Stimulated activated CD4-positive, alpha-beta T cell treated with anti-CD3 and anti-CD28 coated beads, Interleukin-4, amount 100 ng/mL, for 1 hour (primary cell): ENCODE results near the gene ACTG1.

ENCODE experiments used
- DNase-seq: peaks from one replicate; pipeline ENCODE4 v3.0.0-alpha.2; 2020

ACTG1 gene

DNA sequence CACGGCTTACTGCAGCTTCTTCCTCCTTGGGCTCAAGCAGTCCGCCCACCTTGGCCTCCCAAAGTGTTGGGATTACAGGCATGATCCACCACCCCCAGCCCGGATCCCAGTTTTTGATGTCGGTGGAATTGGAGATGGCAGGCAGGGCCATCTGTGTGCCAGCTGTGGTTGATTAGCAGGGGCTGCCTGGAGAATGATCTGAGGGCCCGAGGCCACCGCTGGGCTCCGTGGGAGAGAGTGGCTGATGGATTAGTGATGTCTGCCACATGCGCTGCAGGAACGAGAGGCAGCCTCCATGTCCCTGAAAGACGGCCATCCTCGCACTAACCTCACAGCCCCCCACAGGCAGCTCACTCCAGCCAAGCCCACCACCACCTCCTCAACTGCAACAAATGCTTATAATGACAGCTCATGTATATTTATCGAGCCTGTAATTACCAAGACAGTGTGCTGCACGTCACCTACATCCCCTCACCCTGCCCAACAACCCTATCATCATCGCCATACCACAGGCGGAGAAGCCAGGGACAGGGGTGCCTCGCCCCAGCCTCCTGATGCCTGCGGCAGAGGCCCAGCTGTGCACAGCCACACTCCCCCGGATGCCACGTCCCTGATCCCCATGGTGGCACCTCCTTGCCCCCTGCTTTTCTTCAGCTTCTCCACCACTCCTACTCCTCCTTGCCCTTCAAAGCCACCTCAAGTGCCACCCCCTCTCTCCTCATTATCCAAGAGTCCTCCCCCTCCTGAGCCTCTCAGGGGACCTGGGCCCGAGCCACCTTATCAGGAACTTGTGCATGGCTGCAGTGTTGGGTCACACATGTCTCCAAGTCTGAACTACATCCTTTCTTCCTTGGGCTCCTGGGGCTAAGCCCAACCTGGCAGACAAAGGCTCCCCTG, 33.2 kb downstream of the ACTG1 start:
- DNase-seq: no peak

DNA sequence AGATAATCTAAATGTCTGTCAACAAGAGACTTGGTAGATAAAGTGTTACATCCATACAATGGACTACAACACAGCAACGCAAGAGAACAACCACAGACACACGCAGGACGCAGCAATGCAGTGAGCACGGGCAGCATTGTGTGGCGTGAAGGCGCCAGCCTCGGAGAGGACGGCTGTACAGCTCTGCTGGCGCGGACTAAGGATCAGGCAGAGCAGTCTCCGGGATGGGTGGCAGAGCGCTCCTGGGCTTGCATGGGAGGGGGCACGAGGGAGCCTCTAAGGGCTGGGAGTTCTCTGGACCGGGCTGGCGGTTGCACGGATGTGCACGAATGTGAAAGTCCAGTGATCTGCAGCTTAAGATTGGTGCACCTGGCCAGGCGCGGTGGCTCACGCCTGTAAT, 34.5 kb downstream of the ACTG1 start:
- no peak for DNase-seq

DNA sequence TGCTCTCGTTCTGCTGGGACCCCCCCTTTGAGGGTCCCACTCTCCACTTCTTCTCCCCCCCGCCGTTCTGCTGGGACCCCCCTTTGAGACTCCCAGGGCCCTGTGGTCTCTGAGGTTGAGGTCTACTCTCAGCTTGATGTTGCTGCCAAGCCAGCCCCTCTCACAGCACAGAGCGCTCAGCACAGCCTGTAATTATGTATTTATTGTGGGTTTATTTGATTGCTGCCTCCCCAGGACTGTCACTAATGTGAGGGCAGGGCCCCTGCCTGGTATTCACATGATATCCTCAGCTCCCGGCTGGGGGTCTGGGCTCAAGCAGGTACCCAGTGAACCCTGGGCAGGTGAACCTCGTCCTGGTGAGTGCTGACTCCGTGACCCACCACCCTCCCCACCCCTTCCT, 35.4 kb downstream of the ACTG1 start:
- DNase-seq: no peak

DNA sequence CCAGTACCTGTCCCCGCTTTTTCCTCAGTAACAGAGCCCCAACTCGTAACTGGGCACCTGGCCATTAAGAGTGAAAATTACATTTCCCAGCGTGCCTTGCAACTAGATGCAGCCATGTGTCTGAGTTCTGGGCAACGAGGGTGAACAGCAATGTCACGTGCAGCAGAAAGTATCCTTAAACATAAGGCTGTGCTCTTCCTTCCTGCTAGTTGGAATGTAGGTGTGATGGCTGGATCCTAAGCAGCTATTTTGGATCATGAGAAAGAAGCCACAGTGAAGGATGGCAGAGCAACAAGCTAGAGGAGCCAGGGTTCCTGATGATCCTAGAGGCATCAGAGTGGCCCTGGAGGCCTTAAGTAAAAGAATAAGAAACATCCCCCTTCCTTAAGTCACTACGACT, 36.0 kb downstream of the ACTG1 start:
- no peak for DNase-seq

DNA sequence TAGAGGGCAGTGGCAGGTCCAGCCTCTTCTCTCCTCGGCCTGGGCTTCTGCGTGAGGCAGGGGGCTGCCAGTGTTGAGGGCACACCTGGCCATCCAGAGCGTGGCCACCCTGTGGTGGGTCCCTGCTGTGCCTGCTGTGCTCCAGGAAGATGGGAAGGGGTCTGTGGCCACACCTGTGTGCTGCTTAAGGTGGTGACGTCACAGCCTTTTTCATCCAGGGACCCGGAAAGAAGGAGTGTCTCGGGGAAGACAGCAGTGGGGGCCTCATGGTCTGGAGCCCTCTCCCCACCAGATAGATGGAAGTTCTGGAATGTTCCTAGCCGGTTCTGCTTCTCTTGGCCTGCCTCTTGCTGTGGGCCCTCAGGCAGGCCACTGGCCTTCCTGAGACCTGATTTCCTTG, 36.5 kb downstream of the ACTG1 start:
- no peak for DNase-seq

DNA sequence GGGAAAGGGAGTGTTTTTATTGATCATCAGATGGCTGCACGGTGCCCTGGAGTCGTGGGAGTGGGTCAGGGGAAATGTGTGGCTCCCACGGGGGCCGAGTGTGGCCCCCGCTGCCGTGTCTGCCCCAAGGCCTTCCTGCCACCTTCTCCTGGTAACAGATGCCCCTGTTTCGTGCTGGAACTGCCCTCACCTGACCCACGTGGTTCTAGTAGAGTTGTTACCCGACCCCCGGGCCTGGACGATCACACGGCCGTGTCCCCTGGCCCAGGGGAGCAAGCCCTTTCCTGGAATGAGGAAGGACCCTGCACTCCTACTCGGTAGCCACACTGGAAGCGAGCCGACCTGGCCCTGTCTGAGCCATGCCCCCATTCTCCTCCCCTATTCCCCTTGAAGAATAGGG, 37.6 kb downstream of the ACTG1 start:
- no peak for DNase-seq

DNA sequence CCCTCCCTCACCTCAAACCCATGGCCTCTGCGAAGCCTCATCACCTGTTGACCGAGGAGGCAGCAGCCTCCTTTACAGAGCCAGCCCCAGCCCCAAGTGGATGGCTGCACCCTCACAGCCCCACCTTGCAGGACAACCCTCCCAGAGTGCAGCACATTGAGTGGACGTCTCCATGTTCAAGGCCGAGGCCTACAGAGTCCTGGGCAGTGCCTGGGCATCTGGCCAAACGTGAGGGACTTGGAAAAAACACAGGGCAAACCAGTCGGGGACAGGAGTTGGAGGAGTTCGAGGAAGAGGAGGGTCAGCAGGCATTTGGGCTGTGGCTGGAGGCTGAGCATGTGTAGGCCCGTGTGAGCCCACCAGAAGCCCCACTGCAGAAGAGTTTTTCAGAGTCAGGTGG, 39.6 kb downstream of the ACTG1 start:
- no peak for DNase-seq

DNA sequence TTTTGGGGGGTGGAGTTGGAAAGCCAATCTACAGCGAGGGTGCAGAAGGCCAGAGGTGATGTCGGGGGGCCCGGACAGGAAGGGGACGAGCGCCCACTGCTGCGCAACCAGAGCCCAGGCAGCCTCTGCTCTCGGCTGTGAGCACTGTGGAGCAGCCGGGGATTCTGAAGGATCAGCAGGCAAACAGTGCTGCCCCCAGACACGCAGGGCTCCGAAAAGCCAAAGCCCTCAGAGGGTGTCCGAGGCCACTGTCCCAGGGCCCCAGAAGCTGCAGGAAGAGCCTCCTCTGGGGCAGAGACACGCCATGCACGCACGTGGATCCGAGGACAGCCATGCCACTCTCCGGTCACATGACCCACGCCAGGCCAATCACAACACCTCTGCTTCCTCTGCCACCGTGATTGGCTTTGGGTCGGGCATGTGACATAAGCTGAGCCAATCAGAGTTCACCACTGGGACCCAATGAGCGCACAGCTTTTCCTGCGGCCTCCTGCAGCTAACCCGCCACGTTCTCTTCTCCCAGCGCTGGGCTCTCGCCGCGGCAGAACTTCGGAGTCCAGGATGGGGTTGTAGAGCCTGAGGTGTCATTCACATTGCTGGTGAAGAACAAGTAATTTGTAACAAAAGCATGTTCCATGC, 40.7 kb downstream of the ACTG1 start:
- peak; percentile 31 for DNase-seq

DNA sequence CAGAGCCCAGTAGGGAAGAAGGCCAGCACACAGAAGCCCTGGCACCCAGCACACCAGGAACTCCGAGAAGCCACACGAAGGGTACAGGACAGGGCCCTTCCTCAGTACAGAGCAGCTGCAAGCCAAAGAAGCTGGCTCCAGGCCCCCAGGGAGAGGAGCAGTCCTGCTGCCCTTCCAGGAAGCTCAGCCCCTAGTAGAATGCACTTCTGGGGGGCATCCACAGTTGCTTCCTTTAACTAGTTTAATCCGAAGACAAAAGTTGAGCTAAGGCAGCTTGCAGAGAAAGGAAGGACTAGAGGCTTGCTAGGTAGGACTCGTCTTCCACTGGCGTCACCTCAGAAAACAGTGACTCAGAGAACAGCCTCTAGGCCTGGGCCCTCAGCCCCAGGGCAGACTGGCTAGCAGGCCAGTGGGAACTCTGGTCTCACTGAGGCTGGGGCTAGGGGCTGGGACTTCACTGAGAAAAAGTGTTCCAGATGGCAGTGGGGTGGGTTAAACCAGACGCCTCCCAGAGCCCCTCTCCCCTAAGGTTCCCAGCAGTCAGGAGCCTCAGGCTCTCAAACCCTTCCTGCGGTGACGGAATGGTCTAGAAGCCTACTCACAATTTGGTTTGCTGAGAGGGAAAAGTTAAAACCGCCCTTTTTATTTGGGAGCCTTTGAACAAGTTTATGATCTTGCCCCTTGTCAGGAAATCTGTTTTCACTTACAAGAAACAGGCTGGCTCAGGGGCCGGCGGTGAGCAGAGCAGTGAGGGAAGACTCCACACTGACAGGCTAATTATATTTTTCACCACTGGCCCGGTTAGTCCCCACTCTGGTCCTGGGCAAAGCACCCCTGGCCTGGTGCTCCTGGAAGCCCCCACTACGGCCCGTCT, 41.4 kb downstream of the ACTG1 start:
- DNase-seq: no peak

DNA sequence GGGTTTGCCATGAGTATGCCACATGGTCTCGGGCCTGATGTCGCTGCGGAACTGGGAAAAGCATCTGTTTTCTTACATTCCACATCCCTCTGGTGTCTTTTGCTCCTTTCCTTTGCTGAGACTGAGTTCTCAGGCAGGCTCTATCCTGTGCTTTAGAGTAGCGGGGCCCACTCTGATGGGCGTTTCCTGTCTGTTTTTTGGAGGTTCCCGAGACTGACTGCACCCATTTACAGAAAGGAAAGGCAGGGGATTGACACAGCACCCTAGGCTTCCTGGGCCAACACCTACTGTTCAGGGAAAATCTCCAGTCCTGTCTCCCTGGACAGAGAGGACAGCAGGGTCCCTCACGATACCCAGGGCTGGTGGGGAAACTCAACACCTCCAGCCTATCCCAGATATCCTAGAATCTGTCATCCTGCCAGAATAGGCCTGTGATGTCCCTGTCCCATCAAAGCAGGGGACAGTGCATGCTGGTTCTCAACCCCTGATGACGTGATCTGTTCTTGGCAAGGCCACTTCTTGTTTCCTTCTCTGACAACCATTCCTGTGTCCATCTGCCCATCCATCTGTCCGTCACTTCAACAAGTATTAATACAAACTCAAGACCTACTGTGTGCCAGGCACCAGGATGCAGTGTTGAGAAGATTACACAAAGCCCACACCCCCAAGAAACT, 42.2 kb downstream of the ACTG1 start:
- DNase-seq: no peak

DNA sequence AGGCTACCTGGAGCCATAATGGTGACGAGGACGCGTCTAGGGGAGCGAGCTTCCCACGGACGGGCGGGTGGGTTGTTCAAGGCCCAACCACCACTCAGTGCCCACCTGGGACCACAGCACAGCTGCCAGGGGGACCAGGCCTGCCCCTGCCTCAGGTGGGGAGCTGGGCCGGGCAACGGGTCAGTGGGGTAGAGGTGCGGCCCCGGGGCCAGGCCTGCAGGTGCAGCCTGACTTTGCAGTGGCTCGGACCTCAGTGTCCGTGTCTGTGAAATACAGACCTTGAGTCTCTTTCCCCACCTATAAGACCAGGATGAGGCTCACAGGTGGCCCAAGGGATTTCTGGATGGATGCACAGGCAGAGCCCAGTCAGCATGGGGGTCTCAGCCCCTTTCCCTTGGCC, 43.3 kb downstream of the ACTG1 start:
- DNase-seq: no peak

DNA sequence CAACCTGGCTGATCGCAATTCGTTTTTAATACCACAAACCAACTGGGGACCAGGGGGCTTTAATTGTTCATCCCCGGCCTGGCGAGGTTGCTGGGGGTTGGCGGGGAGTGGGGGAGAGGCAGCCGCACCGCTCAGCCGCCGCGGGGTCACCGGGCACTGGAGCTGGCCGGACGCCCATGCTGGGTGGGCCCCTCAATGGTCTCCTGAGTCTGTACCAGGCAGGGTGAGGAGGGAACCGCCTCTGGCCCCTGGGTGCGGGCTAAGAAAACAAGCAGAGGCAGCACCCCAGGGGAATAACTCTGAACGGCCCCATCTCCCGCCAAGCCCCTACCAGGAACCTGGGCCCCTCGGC, 43.9 kb downstream of the ACTG1 start:
- DNase-seq: no peak

DNA sequence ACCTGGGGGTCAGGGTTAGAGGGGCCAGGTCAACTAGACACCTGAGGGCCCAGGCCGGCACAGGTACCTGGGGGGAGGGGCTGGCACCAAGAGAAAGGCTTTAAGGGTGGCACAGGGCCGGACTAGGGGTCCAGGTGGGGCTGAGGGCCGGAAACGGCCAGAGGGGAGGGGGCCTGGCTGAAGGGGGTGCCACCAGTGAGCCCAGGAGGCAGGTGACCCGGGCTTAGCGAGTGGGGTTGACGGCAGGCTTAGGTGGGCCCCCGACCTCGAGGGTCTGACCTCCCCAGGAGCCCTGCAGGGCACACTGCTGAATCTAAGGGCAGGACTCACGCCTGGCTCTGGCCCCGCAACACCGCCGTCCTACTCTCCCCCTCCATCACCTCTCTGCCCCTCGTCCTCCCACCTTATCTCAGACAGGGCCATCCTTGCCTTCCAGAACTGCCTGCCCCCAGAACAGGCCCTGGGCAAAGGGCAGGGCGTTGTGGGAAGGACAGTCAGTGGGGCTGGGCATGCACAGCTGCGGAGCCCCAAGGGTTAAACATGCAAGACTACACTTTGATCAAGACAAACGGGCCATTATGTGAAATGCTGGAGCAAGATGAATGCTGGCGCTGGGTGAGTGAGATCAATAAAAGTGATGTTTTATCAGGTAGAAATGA, 44.4 kb downstream of the ACTG1 start:
- no peak for DNase-seq

DNA sequence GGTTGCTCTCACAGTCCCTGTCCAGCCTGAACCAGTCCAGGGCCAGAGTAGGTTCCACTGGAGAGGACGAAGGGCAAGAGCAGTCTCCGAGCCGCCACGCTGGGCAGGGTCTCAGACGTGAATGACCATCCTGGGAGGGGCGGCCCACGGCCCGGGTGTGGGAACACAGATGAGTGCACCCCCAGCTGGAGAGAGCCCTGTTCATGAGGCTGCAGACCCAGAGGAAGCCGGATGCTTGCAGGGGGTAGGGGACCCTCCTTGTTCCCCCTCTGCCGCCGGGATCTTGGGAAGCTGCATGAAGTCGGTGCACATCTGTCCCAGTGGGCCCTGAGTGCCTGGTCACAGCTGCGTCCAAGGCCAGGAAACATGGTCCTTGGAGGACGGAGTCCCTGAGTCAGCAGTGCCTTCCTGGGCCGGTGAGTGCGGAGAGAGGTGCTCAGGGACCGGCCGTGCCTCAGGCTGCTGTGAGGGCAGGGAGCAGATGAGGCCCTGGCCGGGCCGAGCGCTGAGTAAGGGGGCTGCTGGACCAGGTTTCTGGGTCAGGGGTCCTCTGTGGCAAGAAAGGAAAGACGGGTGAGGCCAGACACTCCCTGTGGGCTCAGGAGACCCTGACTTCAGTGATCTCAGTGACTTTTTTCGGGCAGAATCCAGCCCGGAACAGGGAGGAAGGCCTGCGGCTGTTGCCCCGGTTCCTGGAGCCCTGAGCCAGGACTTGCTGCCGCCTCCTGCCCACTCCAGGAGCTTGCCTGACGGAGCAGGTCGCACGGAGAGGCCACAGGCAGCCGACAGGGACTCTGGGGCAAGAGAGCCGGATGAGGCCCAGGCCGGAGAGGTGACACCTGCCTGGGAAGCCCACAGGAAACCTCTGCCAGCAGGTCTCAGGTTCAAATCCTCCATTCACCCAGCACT, 45.8 kb downstream of the ACTG1 start:
- DNase-seq: no peak

DNA sequence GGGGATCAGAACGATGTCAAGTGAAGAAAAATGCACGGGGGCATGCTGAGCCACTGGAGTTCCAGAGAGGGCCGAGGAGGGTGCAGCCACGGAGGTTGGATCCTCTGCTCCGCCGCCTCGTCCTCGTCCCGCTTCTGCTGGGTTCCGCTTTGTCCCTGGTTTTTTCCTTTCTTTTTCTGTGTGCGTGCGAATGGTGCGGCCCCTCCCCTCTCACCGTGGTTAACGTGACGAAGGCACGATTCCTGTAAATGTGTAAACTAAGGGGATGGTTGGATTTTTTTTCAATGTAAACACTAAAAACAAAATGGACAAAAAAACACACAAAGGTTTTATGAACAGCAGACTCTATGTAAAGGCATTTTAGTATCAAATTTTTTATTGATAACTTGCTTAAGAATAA, 46.7 kb downstream of the ACTG1 start:
- no peak for DNase-seq

DNA sequence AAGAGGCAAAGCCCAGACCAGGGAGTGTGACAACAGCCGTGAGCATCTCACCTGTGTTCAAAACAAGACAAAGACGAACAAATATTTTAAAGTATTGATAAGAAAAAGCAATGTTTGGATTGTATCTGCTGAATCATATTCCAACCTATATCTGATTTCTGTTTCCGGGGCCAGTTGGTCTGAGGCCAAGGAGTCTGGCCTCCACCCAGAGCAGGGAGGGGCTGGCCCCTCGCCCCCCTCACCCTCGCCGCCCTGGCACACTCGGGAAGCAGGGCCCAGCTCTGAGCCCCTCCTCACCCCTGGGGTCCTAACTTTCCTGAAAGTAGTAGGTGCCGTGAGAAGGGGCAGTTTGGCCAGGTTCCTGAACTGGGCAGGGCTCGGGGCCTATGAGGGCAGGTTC, 48.0 kb downstream of the ACTG1 start:
- DNase-seq: no peak

DNA sequence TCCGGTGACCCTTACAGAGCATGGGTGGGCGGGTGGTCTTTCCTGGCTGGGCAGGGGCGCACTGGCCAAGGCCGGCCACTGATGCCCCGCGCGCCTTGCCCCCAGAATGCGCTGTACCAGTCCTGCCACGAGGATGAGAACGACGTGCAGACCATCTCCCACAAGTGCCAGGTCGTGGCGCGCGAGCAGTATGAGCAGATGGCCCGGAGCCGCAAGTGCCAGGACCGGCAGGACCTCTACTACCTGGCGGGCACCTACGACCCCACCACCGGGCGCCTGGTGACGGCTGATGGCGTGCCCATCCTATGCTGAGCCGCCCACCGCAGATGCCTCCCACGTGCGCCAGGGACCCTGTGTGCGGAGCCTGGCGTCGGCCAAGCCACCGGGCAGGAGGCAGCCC, 49.1 kb downstream of the ACTG1 start:
- no peak for DNase-seq

DNA sequence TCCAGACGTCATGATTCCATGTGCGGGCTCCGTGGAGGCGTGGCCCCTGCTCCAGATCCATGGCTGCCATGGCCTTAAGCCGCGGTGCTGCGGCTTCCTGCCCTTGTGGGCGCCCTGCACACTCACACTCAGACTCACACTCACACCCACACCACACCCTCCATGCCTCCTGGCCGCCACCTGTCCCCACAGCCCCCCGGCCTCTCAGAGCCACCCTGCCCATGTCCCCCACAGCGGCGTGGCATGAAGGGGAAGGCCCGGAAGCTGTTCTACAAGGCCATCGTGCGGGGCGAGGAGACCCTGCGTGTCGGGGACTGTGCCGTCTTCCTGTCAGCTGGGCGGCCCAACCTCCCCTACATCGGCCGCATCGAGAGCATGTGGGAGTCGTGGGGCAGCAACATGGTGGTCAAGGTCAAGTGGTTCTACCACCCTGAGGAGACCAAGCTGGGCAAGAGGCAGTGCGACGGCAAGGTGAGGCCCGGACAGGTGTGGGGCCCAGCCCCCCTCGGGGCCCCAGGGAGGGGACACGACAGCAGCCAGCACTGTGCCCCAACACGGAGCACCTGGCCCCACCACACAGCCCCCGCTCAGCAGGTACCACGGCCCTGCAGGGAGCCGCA, 50.0 kb downstream of the ACTG1 start:
- DNase-seq: no peak

DNA sequence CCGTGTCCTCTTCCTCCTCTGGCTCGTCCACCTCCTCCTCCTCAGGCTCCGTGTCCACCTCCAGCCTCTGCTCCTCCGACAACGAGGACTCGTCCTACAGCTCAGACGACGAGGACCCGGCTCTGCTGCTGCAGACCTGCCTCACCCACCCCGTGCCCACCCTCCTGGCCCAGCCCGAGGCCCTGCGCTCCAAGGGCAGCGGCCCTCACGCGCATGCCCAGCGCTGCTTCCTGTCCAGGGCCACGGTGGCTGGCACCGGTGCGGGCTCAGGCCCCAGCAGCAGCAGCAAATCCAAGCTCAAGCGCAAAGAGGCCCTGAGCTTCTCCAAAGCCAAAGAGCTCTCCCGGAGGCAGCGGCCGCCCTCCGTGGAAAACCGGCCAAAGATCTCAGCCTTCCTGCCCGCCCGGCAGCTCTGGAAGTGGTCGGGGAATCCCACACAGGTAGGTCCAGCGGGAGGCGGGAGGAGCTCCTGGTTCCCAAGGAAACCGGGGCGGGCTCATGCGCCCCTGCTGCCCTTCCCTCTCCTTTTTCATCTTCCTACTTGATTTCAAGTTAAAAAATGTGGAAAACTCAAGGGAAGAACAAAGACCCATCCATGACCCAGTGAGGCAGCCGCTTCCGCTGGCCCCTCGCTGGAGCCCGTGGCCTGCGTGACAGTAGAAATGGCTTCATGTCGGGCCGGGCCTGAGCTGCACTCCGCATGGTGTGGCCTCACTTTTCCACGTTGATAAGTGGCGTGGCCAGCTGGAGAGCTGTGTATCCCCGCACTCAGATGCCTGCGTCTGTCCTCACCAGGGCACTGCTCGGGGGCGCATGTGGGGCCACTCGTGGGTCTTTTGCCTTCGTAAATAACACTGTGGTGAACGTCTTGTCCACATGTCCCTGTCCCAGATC, 50.7 kb downstream of the ACTG1 start:
- DNase-seq: no peak
